ENCODE measurements around the gene CECR2. TPM values are rescaled to one million over a fixed set of nuclear protein-coding genes. Genes with fewer than 3 reads are reported as not detected.

Gene CECR2
- total RNA-seq, 1 experiment from 2014 or later = not detected

DNA sequence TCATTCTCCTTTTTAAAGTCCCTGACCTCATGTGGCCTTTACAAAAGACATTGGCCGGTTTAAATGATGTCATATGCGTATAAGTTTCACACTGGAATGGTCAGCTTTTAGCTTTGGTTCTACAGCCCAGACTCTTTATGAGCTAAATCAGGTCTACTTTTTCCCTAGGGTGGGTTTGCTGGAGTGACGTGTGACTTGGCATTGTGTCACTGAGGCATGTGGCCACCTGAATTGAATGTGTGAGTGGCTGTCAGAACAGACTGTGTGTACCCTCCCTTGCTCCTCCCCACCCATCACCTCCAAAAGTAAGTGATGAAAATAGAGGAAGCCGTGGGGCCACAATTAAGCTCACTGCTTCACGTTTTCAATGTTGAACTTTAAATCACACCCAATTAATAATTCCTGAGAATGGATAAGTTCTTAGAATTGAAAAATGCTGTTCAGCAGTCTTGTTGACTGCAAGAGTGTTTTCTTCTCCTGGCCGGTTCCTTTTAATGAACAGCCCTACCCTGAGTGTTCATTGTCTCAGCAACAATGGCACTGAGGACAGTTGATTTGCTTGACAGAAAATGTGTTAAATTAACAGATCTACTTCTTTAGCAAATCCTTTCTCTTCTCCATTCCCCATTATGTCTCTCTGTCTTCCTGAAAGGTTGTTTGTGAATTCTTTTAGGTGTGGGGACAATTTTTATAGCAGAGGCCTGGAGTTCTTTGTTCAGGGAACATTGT is 11.3 kb downstream of the CECR2 start:
- H3K27me3 ChIP-seq (ENCODE audit: low read length) = peaks cover 32% of the 10 kb centered on the region
- no peak for ATAC-seq
- ChIA-PET POLR2A (ENCODE audit: unreplicated experiment) (no interaction called here), CTCF (no interaction called here)
- intact Hi-C loops (cut with micrococcal nuclease) = no loop called here
- no peaks in the 10 kb centered on the region for H3K79me2 ChIP-seq (ENCODE audit: low read length)
- no peak overlapping the region for H3K9ac ChIP-seq (ENCODE audit: low read length)
- no peaks in the 10 kb centered on the region for H3F3A ChIP-seq (ENCODE audit: low read length, unreplicated experiment)
- no peaks in the 10 kb centered on the region for H3K9me3 ChIP-seq (ENCODE audit: low read length)
- no TSS peak for BruUV-seq (replicated peaks)
- H3K4me2 ChIP-seq (ENCODE audit: low read length) = no peak overlapping the region
- no peaks in the 10 kb centered on the region for H4K20me1 ChIP-seq (ENCODE audit: low read length)
- no peaks in the 10 kb centered on the region for H3K9me2 ChIP-seq (replicated peaks; ENCODE audit: low read length)
- H3K4me1 ChIP-seq (ENCODE audit: insufficient read depth, low read length) = no peaks in the 10 kb centered on the region
- no peak overlapping the region for H3K4me3 ChIP-seq (ENCODE audit: low read length)
- no peak for DNase-seq
- H3K36me3 ChIP-seq (ENCODE audit: low read depth, low read length) = no peaks in the 10 kb centered on the region
- H2AFZ ChIP-seq (ENCODE audit: low read length) = no peak overlapping the region
- no peak for TF ChIP-seq EZH2phosphoT487 (IDR thresholded peaks at IDR 0.05; ENCODE audit: borderline replicate concordance, low read length)
- TF ChIP-seq, protein P1, sequence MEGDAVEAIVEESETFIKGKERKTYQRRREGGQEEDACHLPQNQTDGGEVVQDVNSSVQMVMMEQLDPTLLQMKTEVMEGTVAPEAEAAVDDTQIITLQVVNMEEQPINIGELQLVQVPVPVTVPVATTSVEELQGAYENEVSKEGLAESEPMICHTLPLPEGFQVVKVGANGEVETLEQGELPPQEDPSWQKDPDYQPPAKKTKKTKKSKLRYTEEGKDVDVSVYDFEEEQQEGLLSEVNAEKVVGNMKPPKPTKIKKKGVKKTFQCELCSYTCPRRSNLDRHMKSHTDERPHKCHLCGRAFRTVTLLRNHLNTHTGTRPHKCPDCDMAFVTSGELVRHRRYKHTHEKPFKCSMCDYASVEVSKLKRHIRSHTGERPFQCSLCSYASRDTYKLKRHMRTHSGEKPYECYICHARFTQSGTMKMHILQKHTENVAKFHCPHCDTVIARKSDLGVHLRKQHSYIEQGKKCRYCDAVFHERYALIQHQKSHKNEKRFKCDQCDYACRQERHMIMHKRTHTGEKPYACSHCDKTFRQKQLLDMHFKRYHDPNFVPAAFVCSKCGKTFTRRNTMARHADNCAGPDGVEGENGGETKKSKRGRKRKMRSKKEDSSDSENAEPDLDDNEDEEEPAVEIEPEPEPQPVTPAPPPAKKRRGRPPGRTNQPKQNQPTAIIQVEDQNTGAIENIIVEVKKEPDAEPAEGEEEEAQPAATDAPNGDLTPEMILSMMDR (conservative IDR thresholded peaks at IDR 0.05; ENCODE audit: low read depth, low read length) = no peak
- TF ChIP-seq EZH2 (IDR thresholded peaks at IDR 0.05; ENCODE audit: low read length, unreplicated experiment) = no peak
- no peak overlapping the region for H3K27ac ChIP-seq (ENCODE audit: low read length)

DNA sequence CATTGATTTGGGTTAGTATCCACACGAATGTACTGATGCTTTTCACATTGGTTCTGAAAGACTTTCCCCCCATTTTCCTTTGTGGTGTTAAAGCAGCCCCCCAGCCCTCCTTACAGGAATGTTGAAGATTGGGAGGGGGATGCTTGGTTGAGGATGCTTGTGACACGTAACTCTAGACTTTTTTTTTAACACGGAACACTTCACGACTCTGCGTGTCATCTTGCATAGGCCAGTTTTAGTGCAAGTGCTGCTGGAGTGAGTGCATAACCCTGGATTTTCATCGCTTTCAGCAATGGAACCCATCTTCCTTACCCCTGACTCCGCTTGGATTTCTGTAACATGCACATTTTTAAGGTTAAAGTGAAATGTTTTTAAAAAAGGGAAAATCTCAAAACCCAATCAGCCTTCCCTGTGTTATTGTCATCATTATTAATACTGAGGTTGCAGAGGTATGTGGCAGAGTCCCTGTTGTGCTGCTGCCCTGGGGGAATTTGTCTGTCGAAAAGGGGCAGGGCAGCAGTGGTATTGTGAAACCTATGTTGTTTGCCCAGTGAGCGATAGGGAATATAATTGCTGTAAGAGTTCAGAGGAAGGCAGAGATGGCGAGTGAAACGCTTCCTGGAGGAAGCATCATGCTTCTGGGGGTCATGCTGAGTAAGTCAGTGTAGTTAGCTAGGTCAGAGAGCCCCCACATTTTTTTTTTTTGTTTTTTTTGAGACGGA is 12.1 kb downstream of the CECR2 start:
- Histone ChIP-seq H3F3A (ENCODE audit: low read length, unreplicated experiment) (no peaks in the 10 kb centered on the region), H3K4me1 (ENCODE audit: insufficient read depth, low read length) (no peaks in the 10 kb centered on the region), H3K79me2 (ENCODE audit: low read length) (no peaks in the 10 kb centered on the region), H3K4me3 (ENCODE audit: low read length) (no peak overlapping the region), H3K9me2 (replicated peaks; ENCODE audit: low read length) (no peaks in the 10 kb centered on the region), H3K27me3 (ENCODE audit: low read length) (peaks cover 35% of the 10 kb centered on the region), H3K4me2 (ENCODE audit: low read length) (no peak overlapping the region), H3K27ac (ENCODE audit: low read length) (no peak overlapping the region), H2AFZ (ENCODE audit: low read length) (no peak overlapping the region), H4K20me1 (ENCODE audit: low read length) (no peaks in the 10 kb centered on the region), H3K9me3 (ENCODE audit: low read length) (no peaks in the 10 kb centered on the region), H3K36me3 (ENCODE audit: low read depth, low read length) (no peaks in the 10 kb centered on the region), H3K9ac (ENCODE audit: low read length) (no peak overlapping the region)
- DNase-seq (peak; percentile 45), ATAC-seq (no peak)
- ChIA-PET CTCF (no interaction called here), POLR2A (ENCODE audit: unreplicated experiment) (no interaction called here)
- no peak for TF ChIP-seq EZH2 (IDR thresholded peaks at IDR 0.05; ENCODE audit: low read length, unreplicated experiment)
- TF ChIP-seq, protein P1 (conservative IDR thresholded peaks at IDR 0.05; ENCODE audit: low read depth, low read length) = no peak
- TF ChIP-seq EZH2phosphoT487 (IDR thresholded peaks at IDR 0.05; ENCODE audit: borderline replicate concordance, low read length) = no peak
- no TSS peak for BruUV-seq (replicated peaks)
- intact Hi-C loops (cut with micrococcal nuclease) = no loop called here
